HL-60/S4 treated with phorbol 12-myristate 13-acetate at 8.2 ng/mL for 4 days and 3 days (cell line): Measurements from ENCODE around the gene ZNF442.
"Not testable (repeated sequence)": the region's sequence is repeated elsewhere in the genome, so short reads cannot be mapped to it uniquely, and the experiment has no call there.

Experiments
- in situ Hi-C: fragments of 300-500 bp; cut with MboI; formaldehyde crosslinking; loops from 2 replicates; pipeline ENCODE4 v1.15.0; 2022; ENCODE audit warnings: low sequenced_read_pairs

Gene ZNF442

GRCh38 chr19:12331211-12331941 lies 34.1 kb downstream of the ZNF442 start:
- in situ Hi-C loops, result no loop called here

- in situ Hi-C loops, result no loop called here
Measured at GRCh38 chr19:12330340-12330739, 35.1 kb downstream of the ZNF442 start.

GRCh38 chr19:12325690-12326089 lies 39.8 kb downstream of the ZNF442 start:
- in situ Hi-C loops, result no loop called here

- in situ Hi-C loops, result no loop called here
Measured at GRCh38 chr19:12318782-12319413, 46.6 kb downstream of the ZNF442 start.

GRCh38 chr19:12314553-12314952 lies 50.9 kb downstream of the ZNF442 start:
- in situ Hi-C loops, result no loop called here

- in situ Hi-C loops, result not testable (repeated sequence)
Measured at GRCh38 chr19:12308891-12309290, 56.6 kb downstream of the ZNF442 start.
